Measurements from ENCODE around the gene ACOX1.

GRCh38 chr17:75950855-75951554 is 28.0 kb downstream of the ACOX1 start:
- no peak for TF ChIP-seq CTCF (IDR thresholded peaks at IDR 0.05; ENCODE audit: poor library complexity)
- no peak for TF ChIP-seq EZH2 (IDR thresholded peaks at IDR 0.05; ENCODE audit: borderline replicate concordance)

All from hepatocyte (in vitro differentiated cells).